Measurements from ENCODE around the gene LAMC3.

LAMC3 gene

GRCh38 chr9:131116281-131117120 lies 107.5 kb downstream of the LAMC3 start:
- DNase-seq (ENCODE audit: low read depth in 2 of 2, low spot score in 1 of 2), result no peak

- DNase-seq (ENCODE audit: low read depth in 2 of 2, low spot score in 1 of 2), result no peak
These were observed 108.3 kb downstream of the LAMC3 start for GRCh38 chr9:131117121-131117761.

- no peak for DNase-seq (ENCODE audit: low read depth in 2 of 2, low spot score in 1 of 2)
These were observed 108.8 kb downstream of the LAMC3 start for GRCh38 chr9:131117762-131118145.

GRCh38 chr9:131119600-131119999 lies 110.6 kb downstream of the LAMC3 start:
- no peak for DNase-seq (ENCODE audit: low read depth in 2 of 2, low spot score in 1 of 2)

- no peak for DNase-seq (ENCODE audit: low read depth in 2 of 2, low spot score in 1 of 2)
These were observed 111.8 kb downstream of the LAMC3 start for GRCh38 chr9:131120620-131121228.

GRCh38 chr9:131121346-131121745 lies 112.4 kb downstream of the LAMC3 start:
- DNase-seq (ENCODE audit: low read depth in 2 of 2, low spot score in 1 of 2), result no peak

GRCh38 chr9:131122158-131122557 lies 113.2 kb downstream of the LAMC3 start:
- DNase-seq (ENCODE audit: low read depth in 2 of 2, low spot score in 1 of 2), result no peak

- DNase-seq (ENCODE audit: low read depth in 2 of 2, low spot score in 1 of 2), result no peak
These were observed 116.0 kb downstream of the LAMC3 start for GRCh38 chr9:131125038-131125287.

GRCh38 chr9:131125288-131126058 lies 116.5 kb downstream of the LAMC3 start, which contains the start of gene NUP214:
Gene NUP214 (plus strand): TSS chr9:131125586. CDS start chr9:131125705, 119 bp downstream.
- peak; percentile 99 to 100 for DNase-seq (ENCODE audit: low read depth in 2 of 2, low spot score in 1 of 2)

GRCh38 chr9:131126059-131126426 lies 117.1 kb downstream of the LAMC3 start:
- no peak for DNase-seq (ENCODE audit: low read depth in 2 of 2, low spot score in 1 of 2)

GRCh38 chr9:131129183-131129582 lies 120.2 kb downstream of the LAMC3 start:
- no peak for DNase-seq (ENCODE audit: low read depth in 2 of 2, low spot score in 1 of 2)

- DNase-seq (ENCODE audit: low read depth in 2 of 2, low spot score in 1 of 2), result no peak
These were observed 129.7 kb downstream of the LAMC3 start for GRCh38 chr9:131138676-131139075.

- no peak for DNase-seq (ENCODE audit: low read depth in 2 of 2, low spot score in 1 of 2)
These were observed 131.1 kb downstream of the LAMC3 start for GRCh38 chr9:131140112-131140511.

- DNase-seq (ENCODE audit: low read depth in 2 of 2, low spot score in 1 of 2), result no peak
These were observed 131.6 kb downstream of the LAMC3 start for GRCh38 chr9:131140550-131140949.

GRCh38 chr9:131142160-131142559 lies 133.2 kb downstream of the LAMC3 start:
- no peak for DNase-seq (ENCODE audit: low read depth in 2 of 2, low spot score in 1 of 2)

All from stimulated activated CD8-positive, alpha-beta memory T cell treated with anti-CD3 and anti-CD28 coated beads, Interleukin-4, amount 100 ng/mL, for 1 hour (primary cell).